OCI-LY7 (cell line): ENCODE measurements around the gene DIAPH2. TPM values are rescaled to one million over a fixed set of nuclear protein-coding genes. Genes with fewer than 3 reads are reported as not detected.

Source experiments
- BruUV-seq: library from RNA; stranded (reverse); fragments of 400-500 nt; replicated peaks from 2 replicates; lab custom pipeline; 2021; lab: Mats Ljungman, UMichigan
- CTCF ChIA-PET: fragments of 300-600 bp; sonication (Branson Sonifier 250); formaldehyde crosslinking; loops from one replicate; lab custom pipeline; 2022; ENCODE audit warnings: antibody characterized with exemption; ENCODE audit not compliant: unreplicated experiment; lab: Charles Lee
- POLR2A ChIA-PET: fragments of 300-600 bp; sonication (Branson Sonifier 250); formaldehyde crosslinking; loops from one replicate; lab custom pipeline; 2022; ENCODE audit warnings: antibody characterized with exemption; lab: Charles Lee
- DNase-seq: peaks from one replicate; pipeline ENCODE4 v3.0.0-alpha.2; 2015; ENCODE audit warnings: low spot score
- H2AFZ ChIP-seq: fragments of 200-600 bp; sonication (generic), shearing (Covaris generic); 2 replicates; pipeline ENCODE4 v1.6.1; 2014; ENCODE audit warnings: mild to moderate bottlenecking, antibody characterized with exemption, low read length, moderate library complexity
- H3K27ac ChIP-seq: fragments of 200-600 bp; sonication (generic); 2 replicates; pipeline ENCODE4 v1.5.1; 2014; ENCODE audit warnings: mixed run types, low read depth, mild to moderate bottlenecking, moderate library complexity, low read length, inconsistent platforms; ENCODE audit not compliant: poor library complexity, severe bottlenecking
- H3K36me3 ChIP-seq: fragments of 200-600 bp; sonication (generic); 2 replicates; pipeline ENCODE4 v1.6.1; 2014; ENCODE audit warnings: mild to moderate bottlenecking, antibody characterized with exemption, low read length, moderate library complexity, mixed read lengths; ENCODE audit not compliant: insufficient read depth
- H3K4me1 ChIP-seq: fragments of 200-600 bp; sonication (generic); 2 replicates; pipeline ENCODE4 v1.5.1; 2014; ENCODE audit warnings: mild to moderate bottlenecking, low read length; ENCODE audit not compliant: insufficient read depth, poor library complexity, severe bottlenecking
- H3K4me2 ChIP-seq: fragments of 200-600 bp; sonication (generic); 2 replicates; pipeline ENCODE4 v1.6.1; 2014; ENCODE audit warnings: mild to moderate bottlenecking, low read length
- H3K4me3 ChIP-seq: fragments of 200-600 bp; sonication (generic); 2 replicates; pipeline ENCODE4 v1.5.1; 2014; ENCODE audit warnings: mild to moderate bottlenecking, low read depth, low read length; ENCODE audit not compliant: poor library complexity, severe bottlenecking
- H3K79me2 ChIP-seq: fragments of 200-600 bp; sonication (generic); 2 replicates; pipeline ENCODE4 v1.6.1; 2016; ENCODE audit warnings: low read depth, mild to moderate bottlenecking, low read length, moderate library complexity, mixed read lengths; ENCODE audit not compliant: insufficient read depth
- H3K9me2 ChIP-seq: fragments of 200-600 bp; sonication (generic); 2 replicates; pipeline ENCODE4 v1.6.1; 2016; ENCODE audit warnings: mild to moderate bottlenecking, low read length, mixed read lengths; ENCODE audit not compliant: insufficient read depth
- H3K9me3 ChIP-seq: fragments of 200-600 bp; sonication (generic); 2 replicates; pipeline ENCODE4 v1.6.1; 2014; ENCODE audit warnings: mild to moderate bottlenecking, mixed run types, low read length, mixed read lengths
- H4K20me1 ChIP-seq: fragments of 200-600 bp; sonication (generic); 2 replicates; pipeline ENCODE4 v1.6.1; 2014; ENCODE audit warnings: mild to moderate bottlenecking, antibody characterized with exemption, low read length, moderate library complexity, mixed read lengths; ENCODE audit not compliant: insufficient read depth
- CTCF ChIP-seq: fragments of 200-600 bp; sonication (generic); conservative IDR thresholded peaks from 2 replicates; pipeline ENCODE4 v1.5.1; 2014; ENCODE audit warnings: mild to moderate bottlenecking, antibody characterized with exemption, low read length, moderate library complexity, mixed read lengths
- EZH2phosphoT487 ChIP-seq: fragments of 200-600 bp; sonication (generic); IDR thresholded peaks from 2 replicates; pipeline ENCODE4 v1.6.1; 2018; ENCODE audit warnings: low read depth, borderline replicate concordance, mild to moderate bottlenecking, mixed run types, antibody characterized with exemption, low read length, moderate library complexity, mixed read lengths
- intact Hi-C: fragments of 100-400 bp; cut with micrococcal nuclease; formaldehyde crosslinking; loops from one replicate; pipeline ENCODE4 v1.10.0; 2022; ENCODE audit not compliant: unreplicated experiment
- total RNA-seq, 2 experiments: library from RNA; depleted of rRNA in 1 of 2; stranded (reverse); fragments of >200 nt in 1 of 2; shearing (Covaris generic) in 1 of 2; gene quantifications; 2 replicates each; pipeline ENCODE4 v1.2.3, GENCODE V29; 2014 to 2022

Gene DIAPH2
- total RNA-seq, 2 experiments from 2014 or later = 21.3 to 21.5 TPM

- Histone ChIP-seq H2AFZ (no peak overlapping the region), H3K4me1 (no peaks in the 10 kb centered on the region), H3K9me2 (no peaks in the 10 kb centered on the region), H3K9me3 (no peaks in the 10 kb centered on the region), H3K4me3 (no peak overlapping the region), H3K79me2 (no peaks in the 10 kb centered on the region), H3K36me3 (no peaks in the 10 kb centered on the region), H3K4me2 (no peak overlapping the region), H4K20me1 (no peaks in the 10 kb centered on the region), H3K27ac (no peak overlapping the region)
- no peak for DNase-seq
- intact Hi-C loops = no loop called here
- ChIA-PET POLR2A (no interaction called here), CTCF (no interaction called here)
- no peak for TF ChIP-seq EZH2phosphoT487
- TF ChIP-seq CTCF = no peak
- no TSS peak for BruUV-seq
Measured at GRCh38 chrX:97268182-97268680, 583.6 kb downstream of the DIAPH2 start.

- H3K9me2 ChIP-seq = no peaks in the 10 kb centered on the region
- no peaks in the 10 kb centered on the region for H4K20me1 ChIP-seq
- H3K36me3 ChIP-seq = no peaks in the 10 kb centered on the region
- no peak overlapping the region for H3K27ac ChIP-seq
- H2AFZ ChIP-seq = no peak overlapping the region
- H3K4me3 ChIP-seq = no peak overlapping the region
- H3K79me2 ChIP-seq = no peaks in the 10 kb centered on the region
- no peaks in the 10 kb centered on the region for H3K9me3 ChIP-seq
- no peaks in the 10 kb centered on the region for H3K4me1 ChIP-seq
- no peak for DNase-seq
- ChIA-PET CTCF (no interaction called here), POLR2A (no interaction called here)
- intact Hi-C loops = no loop called here
- no peak overlapping the region for H3K4me2 ChIP-seq
- TF ChIP-seq EZH2phosphoT487 (no peak), CTCF (no peak)
- no TSS peak for BruUV-seq
Measured at GRCh38 chrX:97284531-97284930, 599.9 kb downstream of the DIAPH2 start.

GRCh38 chrX:97290199-97290598, 605.6 kb downstream of the DIAPH2 start:
- Histone ChIP-seq H3K9me2 (no peaks in the 10 kb centered on the region), H3K4me2 (no peak overlapping the region), H3K79me2 (no peaks in the 10 kb centered on the region), H2AFZ (no peak overlapping the region), H3K36me3 (no peaks in the 10 kb centered on the region), H3K9me3 (no peaks in the 10 kb centered on the region), H3K4me1 (no peaks in the 10 kb centered on the region), H3K27ac (no peak overlapping the region), H4K20me1 (no peaks in the 10 kb centered on the region), H3K4me3 (no peak overlapping the region)
- TF ChIP-seq EZH2phosphoT487 (no peak), CTCF (no peak)
- no peak for DNase-seq
- no TSS peak for BruUV-seq
- POLR2A ChIA-PET = no interaction called here
- intact Hi-C loops = no loop called here
- CTCF ChIA-PET = no interaction called here
